NCI-H226 (cell line): ENCODE data around the gene AKIRIN1.
"Not testable (repeated sequence)": the region's sequence is repeated elsewhere in the genome, so short reads cannot be mapped to it uniquely, and the experiment has no call there.

Experiments
- DNase-seq: peaks from one replicate; pipeline ENCODE4 v3.0.0-alpha.2; 2015

AKIRIN1 gene

GRCh38 chr1:38990738-38991637, at the start of gene AKIRIN1:
TSS of gene AKIRIN1 (plus strand) at chr1:38991276. CDS start at chr1:38991381, 105 bp downstream.
- peak; percentile 95 for DNase-seq

- peak; percentile 81 for DNase-seq
Measured at GRCh38 chr1:38941527-38942019, 49.5 kb upstream of the AKIRIN1 start, which contains the start of gene RHBDL2. TSS of gene RHBDL2 (minus strand) at chr1:38941830. CDS start at chr1:38919212, 22,618 bp downstream.

- DNase-seq, result no peak
Measured at GRCh38 chr1:38942664-38943428, 48.2 kb upstream of the AKIRIN1 start.

- DNase-seq, result no peak
Measured at GRCh38 chr1:38944547-38944946, 46.5 kb upstream of the AKIRIN1 start.

GRCh38 chr1:38950553-38950952, 40.5 kb upstream of the AKIRIN1 start:
- DNase-seq, result no peak

GRCh38 chr1:38953433-38953860, 37.6 kb upstream of the AKIRIN1 start:
- DNase-seq, result peak; percentile 61

- peak; percentile 82 for DNase-seq
Measured at GRCh38 chr1:38958967-38959366, 32.1 kb upstream of the AKIRIN1 start.

- peak; percentile 69 for DNase-seq
Measured at GRCh38 chr1:38962113-38962512, 29.0 kb upstream of the AKIRIN1 start.

- DNase-seq, result peak; percentile 48
Measured at GRCh38 chr1:38962560-38962959, 28.5 kb upstream of the AKIRIN1 start.

- peak; percentile 6 for DNase-seq
Measured at GRCh38 chr1:38964140-38964548, 26.9 kb upstream of the AKIRIN1 start.

GRCh38 chr1:38973145-38973544, 17.9 kb upstream of the AKIRIN1 start:
- DNase-seq, result not testable (repeated sequence)

GRCh38 chr1:38973659-38974437, 17.2 kb upstream of the AKIRIN1 start:
- no peak for DNase-seq

- not testable (repeated sequence) for DNase-seq
Measured at GRCh38 chr1:38977399-38978244, 13.5 kb upstream of the AKIRIN1 start.

GRCh38 chr1:38978245-38978542, 12.9 kb upstream of the AKIRIN1 start:
- not testable (repeated sequence) for DNase-seq

GRCh38 chr1:38979380-38979779, 11.7 kb upstream of the AKIRIN1 start:
- not testable (repeated sequence) for DNase-seq

GRCh38 chr1:38989979-38990378, 1.1 kb upstream of the AKIRIN1 start:
- no peak for DNase-seq

GRCh38 chr1:38990386-38990737, 714 bp upstream of the AKIRIN1 start:
- DNase-seq, result no peak

- DNase-seq, result peak; percentile 20
Measured at GRCh38 chr1:38991638-38992411, 749 bp downstream of the AKIRIN1 start.

- DNase-seq, result no peak
Measured at GRCh38 chr1:38992412-38993111, 1.5 kb downstream of the AKIRIN1 start.

- no peak for DNase-seq
Measured at GRCh38 chr1:38994196-38994595, 3.1 kb downstream of the AKIRIN1 start.
